Fibroblast of lung (primary cell): ENCODE measurements around the gene TRIM4. TPM values are rescaled to one million over a fixed set of nuclear protein-coding genes. Genes with fewer than 3 reads are reported as not detected.
A peak's percentile ranks its signal among the peaks of the same experiment; 100 is the strongest.

Source experiments
- DNase-seq, 2 donors: peaks; one replicate each; pipeline versions ENCODE4 v3.0.0 to v3.0.0-alpha.2; 2010; ENCODE audit warnings: low read depth in 2 of 2
- H2AFZ ChIP-seq: 2 replicates; pipeline ENCODE4 v1.5.1; 2012; ENCODE audit warnings: low read length, control low read depth, inconsistent platforms
- H3K27ac ChIP-seq: 2 replicates; pipeline ENCODE4 v1.5.1; 2011; ENCODE audit warnings: low read length, control low read depth; ENCODE audit not compliant: insufficient read depth
- H3K27me3 ChIP-seq: 2 replicates; pipeline ENCODE4 v1.5.1; 2011; ENCODE audit warnings: mild to moderate bottlenecking, low read length; ENCODE audit not compliant: control insufficient read depth, insufficient read depth
- H3K36me3 ChIP-seq: 2 replicates; pipeline ENCODE4 v1.5.1; 2011; ENCODE audit warnings: low read length; ENCODE audit not compliant: control insufficient read depth, insufficient read depth
- H3K4me1 ChIP-seq: 2 replicates; pipeline ENCODE4 v1.5.1; 2011; ENCODE audit warnings: low read length; ENCODE audit not compliant: control insufficient read depth, insufficient read depth; ENCODE audit errors: extremely low read depth
- H3K4me2 ChIP-seq: 2 replicates; pipeline ENCODE4 v1.5.1; 2011; ENCODE audit warnings: low read length, control low read depth; ENCODE audit not compliant: insufficient read depth; ENCODE audit errors: extremely low read depth
- H3K4me3 ChIP-seq, 4 experiments: fragments of 200-600 bp in 1 of 4; sonication (generic) in 1 of 4; replicated peaks in 1 of 4; 2 replicates each; pipeline ENCODE4 v1.5.1; 2011 to 2016; ENCODE audit warnings: low read length in 4 of 4, low read depth in 3 of 4, mild to moderate bottlenecking in 3 of 4, control low read depth in 2 of 4, inconsistent platforms in 1 of 4, mixed read lengths in 1 of 4; ENCODE audit not compliant: insufficient read depth in 1 of 4; ENCODE audit errors: control extremely low read depth in 1 of 4
- H3K79me2 ChIP-seq: 2 replicates; pipeline ENCODE4 v1.5.1; 2012; ENCODE audit warnings: mild to moderate bottlenecking, low read length, inconsistent platforms; ENCODE audit not compliant: control insufficient read depth, insufficient read depth
- H3K9ac ChIP-seq: 2 replicates; pipeline ENCODE4 v1.5.1; 2011; ENCODE audit warnings: mild to moderate bottlenecking, low read length, control low read depth; ENCODE audit not compliant: insufficient read depth
- H3K9me3 ChIP-seq: 2 replicates; pipeline ENCODE4 v1.5.1; 2012; ENCODE audit warnings: low read depth, low read length; ENCODE audit not compliant: control insufficient read depth, insufficient read depth
- H4K20me1 ChIP-seq: 2 replicates; pipeline ENCODE4 v1.5.1; 2011; ENCODE audit warnings: low read length; ENCODE audit not compliant: control insufficient read depth, insufficient read depth; ENCODE audit errors: extremely low read depth
- CTCF ChIP-seq, 2 donors: IDR thresholded peaks in 1 of 2; conservative IDR thresholded peaks in 1 of 2; 1 replicate in 1 of 2; 2 replicates in 1 of 2; pipeline ENCODE4 v1.5.1; 2011 to 2012; ENCODE audit warnings: low read length in 2 of 2, control low read depth in 1 of 2, inconsistent platforms in 1 of 2, low read depth in 1 of 2, mild to moderate bottlenecking in 1 of 2
- EZH2 ChIP-seq: IDR thresholded peaks from 2 replicates; pipeline ENCODE4 v1.5.1; 2012; ENCODE audit warnings: low read length, control low read depth, mild to moderate bottlenecking; ENCODE audit errors: missing control alignments
- polyA plus RNA-seq, 2 donors: library from polyadenylated mRNA; depleted of rRNA in 1 of 2; stranded (reverse) in 1 of 2; unstranded in 1 of 2; fragments of >200 nt; gene quantifications; 2 replicates each; pipeline ENCODE4 v1.2.1, GENCODE V29; 2011 to 2012; ENCODE audit warnings: missing spikeins in 1 of 2
- total RNA-seq: library from RNA; depleted of rRNA; stranded (reverse); fragments of >200 nt; gene quantifications from 2 replicates; pipeline ENCODE4 v1.2.1, GENCODE V29; 2014

Gene TRIM4
- total and polyA plus RNA-seq, 2 donors (not counting 1 experiment from before 2014, with no cell fraction given), result 23.1 to 31.5 TPM

GRCh38 chr7:99920149-99920548 is 819 bp upstream of the TRIM4 start:
- Histone ChIP-seq H3K27me3 (no peaks in the 10 kb centered on the region), H3K27ac (no peak overlapping the region), H3K36me3 (no peaks in the 10 kb centered on the region), H2AFZ (no peak overlapping the region), H3K79me2 (peaks cover 41% of the 10 kb centered on the region), H3K4me3 (peak overlapping the region; percentile 67 to 98 (median 82)), H3K9me3 (no peaks in the 10 kb centered on the region), H3K4me1 (peaks cover 4% of the 10 kb centered on the region), H3K4me2 (peak overlapping the region; percentile 78), H4K20me1 (peaks cover 5% of the 10 kb centered on the region), H3K9ac (no peak overlapping the region)
- peak in 1 of 2 donors; percentile 7 for DNase-seq
- no peak for TF ChIP-seq EZH2
- no peak for TF ChIP-seq CTCF (conservative IDR thresholded peaks at IDR 0.05 in 1 of 2, IDR thresholded peaks at IDR 0.05 in 1 of 2; ENCODE audit: low read depth in 1 of 2, low read length in 2 of 2)

GRCh38 chr7:99919814-99920112 is 433 bp upstream of the TRIM4 start:
- H3K9ac ChIP-seq, result peak overlapping the region; percentile 91
- no peaks in the 10 kb centered on the region for H3K36me3 ChIP-seq
- TF ChIP-seq CTCF (conservative IDR thresholded peaks at IDR 0.05 in 1 of 2, IDR thresholded peaks at IDR 0.05 in 1 of 2; ENCODE audit: low read depth in 1 of 2, low read length in 2 of 2), result no peak
- no peak for TF ChIP-seq EZH2

GRCh38 chr7:99910976-99911375 is 8.4 kb downstream of the TRIM4 start:
- Histone ChIP-seq H3K27me3 (no peaks in the 10 kb centered on the region), H3K9me3 (no peaks in the 10 kb centered on the region), H2AFZ (no peak overlapping the region), H3K9ac (no peak overlapping the region), H3K4me1 (no peaks in the 10 kb centered on the region), H3K27ac (no peak overlapping the region), H3K4me2 (no peak overlapping the region), H3K4me3 (no peak overlapping the region), H3K79me2 (peaks cover 44% of the 10 kb centered on the region), H4K20me1 (peaks cover 4% of the 10 kb centered on the region), H3K36me3 (no peaks in the 10 kb centered on the region)
- DNase-seq, result no peak
- TF ChIP-seq EZH2 (no peak), CTCF (conservative IDR thresholded peaks at IDR 0.05 in 1 of 2, IDR thresholded peaks at IDR 0.05 in 1 of 2; ENCODE audit: low read depth in 1 of 2, low read length in 2 of 2) (no peak)

More at GRCh38 chr7:99919814-99920112, 433 bp upstream of the TRIM4 start:
- peak overlapping the region; percentile 89 for H3K27ac ChIP-seq
- peaks cover 5% of the 10 kb centered on the region for H4K20me1 ChIP-seq
- H3K9me3 ChIP-seq, result no peaks in the 10 kb centered on the region
- H3K4me2 ChIP-seq, result peak overlapping the region; percentile 78
- DNase-seq, result no peak
- H2AFZ ChIP-seq, result peak overlapping the region; percentile 95
- peak overlapping the region; percentile 67 to 98 (median 82) for H3K4me3 ChIP-seq
- peaks cover 4% of the 10 kb centered on the region for H3K4me1 ChIP-seq
- H3K79me2 ChIP-seq, result peaks cover 44% of the 10 kb centered on the region
- H3K27me3 ChIP-seq, result no peaks in the 10 kb centered on the region
